BJ (cell line): Measurements from ENCODE around the gene DOK3. TPM values are rescaled to one million over a fixed set of nuclear protein-coding genes. Genes with fewer than 3 reads are reported as not detected.

Experiments
- CTCF ChIA-PET: fragments of 350-600 bp; formaldehyde crosslinking; extraction: SDS; loops from one replicate; lab custom pipeline; 2021; ENCODE audit warnings: antibody characterized with exemption, inconsistent platforms; lab: Yijun Ruan, JAX
- POLR2A ChIA-PET: fragments of 300-600 bp; sonication (Branson Sonifier 250); formaldehyde crosslinking; extraction: SDS; loops from one replicate; lab custom pipeline; 2021; ENCODE audit warnings: antibody characterized with exemption; lab: Charles Lee
- DNase-seq: peaks from one replicate; pipeline ENCODE4 v3.0.0-alpha.2; 2011; ENCODE audit warnings: low read depth
- H3K27me3 ChIP-seq: 2 replicates; pipeline ENCODE4 v1.6.0; 2011; ENCODE audit warnings: low read length; ENCODE audit not compliant: control insufficient read depth, insufficient read depth
- H3K36me3 ChIP-seq: 2 replicates; pipeline ENCODE4 v1.5.1; 2011; ENCODE audit warnings: low read length; ENCODE audit not compliant: control insufficient read depth, insufficient read depth
- H3K4me3 ChIP-seq: 2 replicates; pipeline ENCODE4 v1.5.1; 2011; ENCODE audit warnings: low read depth, mild to moderate bottlenecking, control low read depth, low read length
- polyA plus RNA-seq: library from polyadenylated mRNA; depleted of rRNA; stranded (reverse); fragments of >200 nt; gene quantifications from 2 replicates; pipeline ENCODE4 v1.2.3, GENCODE V29; 2011
- TF ChIP-seq, protein P1 (sequence below): IDR thresholded peaks from 2 replicates; pipeline ENCODE4 v1.5.1; 2011; ENCODE audit warnings: low read depth, mild to moderate bottlenecking, control low read depth, inconsistent platforms, low read length, moderate library complexity; ENCODE audit not compliant: insufficient read depth

The DOK3 gene
- polyA plus RNA-seq, 1 experiment = 1.2 TPM

DNA sequence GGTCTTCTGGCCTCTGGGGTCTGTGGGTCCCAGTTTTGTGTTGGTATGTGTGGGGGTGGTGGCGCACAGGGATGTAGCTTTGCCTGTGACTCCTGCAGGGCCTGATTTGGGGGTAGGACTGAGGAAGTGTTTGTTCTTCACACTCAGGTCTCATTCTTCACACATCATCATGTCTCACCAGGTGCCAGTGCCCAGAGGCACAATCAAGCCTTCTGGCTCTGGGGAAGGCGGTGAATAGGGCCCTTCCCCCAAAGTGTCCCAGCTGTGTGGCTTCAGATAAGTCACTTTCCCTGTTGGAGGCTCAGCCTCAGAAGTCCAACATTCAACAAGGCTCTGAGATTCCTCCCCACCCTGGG, 41.3 kb downstream of the DOK3 start:
- CTCF ChIA-PET = interaction anchor here (1.3 to 6.3 kb wide), 3 partner anchors 10 to 13 kb away, joined by 4 to 35 read pairs (median 25); no protein-coding TSS in a partner anchor
- TF ChIP-seq, protein P1, sequence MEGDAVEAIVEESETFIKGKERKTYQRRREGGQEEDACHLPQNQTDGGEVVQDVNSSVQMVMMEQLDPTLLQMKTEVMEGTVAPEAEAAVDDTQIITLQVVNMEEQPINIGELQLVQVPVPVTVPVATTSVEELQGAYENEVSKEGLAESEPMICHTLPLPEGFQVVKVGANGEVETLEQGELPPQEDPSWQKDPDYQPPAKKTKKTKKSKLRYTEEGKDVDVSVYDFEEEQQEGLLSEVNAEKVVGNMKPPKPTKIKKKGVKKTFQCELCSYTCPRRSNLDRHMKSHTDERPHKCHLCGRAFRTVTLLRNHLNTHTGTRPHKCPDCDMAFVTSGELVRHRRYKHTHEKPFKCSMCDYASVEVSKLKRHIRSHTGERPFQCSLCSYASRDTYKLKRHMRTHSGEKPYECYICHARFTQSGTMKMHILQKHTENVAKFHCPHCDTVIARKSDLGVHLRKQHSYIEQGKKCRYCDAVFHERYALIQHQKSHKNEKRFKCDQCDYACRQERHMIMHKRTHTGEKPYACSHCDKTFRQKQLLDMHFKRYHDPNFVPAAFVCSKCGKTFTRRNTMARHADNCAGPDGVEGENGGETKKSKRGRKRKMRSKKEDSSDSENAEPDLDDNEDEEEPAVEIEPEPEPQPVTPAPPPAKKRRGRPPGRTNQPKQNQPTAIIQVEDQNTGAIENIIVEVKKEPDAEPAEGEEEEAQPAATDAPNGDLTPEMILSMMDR = no peak
- DNase-seq = no peak
- no peaks in the 10 kb centered on the region for H3K27me3 ChIP-seq
- POLR2A ChIA-PET = interaction anchor here (0.5 kb wide), 1 partner anchor 13 kb away, joined by 3 read pairs; no protein-coding TSS in a partner anchor
- H3K4me3 ChIP-seq = no peak overlapping the region
- peaks cover 29% of the 10 kb centered on the region for H3K36me3 ChIP-seq

- ChIA-PET POLR2A (no interaction called here), CTCF (interaction anchor here (0.9 to 6.3 kb wide), 3 partner anchors 10 to 64 kb away, joined by 3 to 35 read pairs (median 25); no protein-coding TSS in a partner anchor)
- DNase-seq = no peak
- Histone ChIP-seq H3K4me3 (no peak overlapping the region), H3K36me3 (peaks cover 34% of the 10 kb centered on the region), H3K27me3 (no peaks in the 10 kb centered on the region)
- TF ChIP-seq, protein P1 = no peak
These were observed 42.2 kb downstream of the DOK3 start for GRCh38 chr5:177467436-177467835.

DNA sequence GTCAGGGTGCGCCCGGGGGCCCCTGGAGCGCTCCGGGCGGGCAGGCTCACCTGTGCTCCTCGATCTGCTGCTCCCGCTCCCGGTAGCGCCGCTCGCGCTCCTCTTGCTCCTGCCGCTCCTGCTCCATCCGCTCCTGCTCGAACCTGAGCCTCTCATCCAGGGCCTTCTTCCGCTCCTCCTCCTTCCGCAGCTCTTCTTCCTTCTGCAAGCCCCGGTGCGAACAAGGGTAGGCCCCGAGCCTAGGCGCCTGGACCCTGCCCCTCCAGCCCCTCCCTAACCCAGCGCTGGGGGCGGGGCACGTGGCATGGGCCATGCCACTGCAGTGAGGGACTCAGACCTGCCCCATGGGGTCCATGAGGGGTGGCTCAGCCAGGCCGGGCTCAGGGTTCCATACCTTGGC, 42.8 kb downstream of the DOK3 start:
- ChIA-PET CTCF (interaction anchor here (0.6 to 6.3 kb wide), 4 partner anchors 9 to 19 kb away, joined by 3 to 35 read pairs (median 19); no protein-coding TSS in a partner anchor), POLR2A (no interaction called here)
- TF ChIP-seq, protein P1 = no peak
- H3K27me3 ChIP-seq = no peaks in the 10 kb centered on the region
- H3K36me3 ChIP-seq = peaks cover 37% of the 10 kb centered on the region
- no peak overlapping the region for H3K4me3 ChIP-seq
- DNase-seq = no peak

DNA sequence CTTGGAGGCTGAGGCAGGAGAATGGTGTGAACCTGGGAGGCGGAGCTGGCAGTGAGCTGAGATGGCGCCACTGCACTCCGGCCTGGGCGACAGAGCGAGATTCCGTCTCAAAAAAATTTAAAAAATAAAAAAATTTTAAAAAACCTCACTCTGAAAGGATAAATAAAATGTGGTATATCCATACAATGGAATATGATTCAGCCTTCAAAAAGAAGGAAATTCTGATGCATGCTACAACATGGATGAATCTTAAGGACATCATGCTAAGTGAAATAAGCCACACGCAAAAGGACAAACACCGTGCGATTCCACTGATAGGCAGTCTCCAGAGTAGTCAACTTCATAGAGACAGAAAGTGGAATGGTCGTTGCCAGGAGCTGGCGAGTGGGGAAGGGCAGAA, 44.6 kb downstream of the DOK3 start:
- H3K27me3 ChIP-seq = no peaks in the 10 kb centered on the region
- DNase-seq = no peak
- H3K4me3 ChIP-seq = no peak overlapping the region
- POLR2A ChIA-PET = no interaction called here
- CTCF ChIA-PET = interaction anchor here (1.5 to 4.1 kb wide), 2 partner anchors 8 to 10 kb away, joined by 5 to 13 read pairs; no protein-coding TSS in a partner anchor
- peaks cover 36% of the 10 kb centered on the region for H3K36me3 ChIP-seq
- TF ChIP-seq, protein P1 = no peak

GRCh38 chr5:177462021-177462670, 47.5 kb downstream of the DOK3 start:
- peaks cover 49% of the 10 kb centered on the region for H3K36me3 ChIP-seq
- H3K4me3 ChIP-seq = no peak overlapping the region
- TF ChIP-seq, protein P1 = no peak
- no peaks in the 10 kb centered on the region for H3K27me3 ChIP-seq
- ChIA-PET POLR2A (no interaction called here), CTCF (interaction anchor here (1.8 kb wide), 1 partner anchor 33 kb away, joined by 8 read pairs; no protein-coding TSS in a partner anchor)
- DNase-seq = no peak
